Lung (tissue), 12 donors: ENCODE data around the gene NRP2. TPM values are rescaled to one million over a fixed set of nuclear protein-coding genes. Genes with fewer than 3 reads are reported as not detected.

Source experiments
- ATAC-seq: fragments of 200-7000 bp; cut with Tn5 transposase; one replicate; pipeline ENCODE4 v1.9.1; 2020; ENCODE audit warnings: moderate number of reproducible peaks; ENCODE audit not compliant: insufficient read depth, low FRiP score
- DNase-seq, 3 donors: peaks; one replicate each; pipeline ENCODE4 v3.0.0-alpha.2; 2013 to 2017
- H3K27ac ChIP-seq, 2 donors: one replicate each; pipeline ENCODE4 v1.5.1; 2013; ENCODE audit warnings: mild to moderate bottlenecking in 2 of 2, moderate library complexity in 2 of 2, control low read depth in 1 of 2, inconsistent platforms in 1 of 2, low read depth in 1 of 2, low read length in 1 of 2
- H3K27me3 ChIP-seq, 3 donors: one replicate each; pipeline ENCODE4 v1.5.1; 2013; ENCODE audit warnings: low read length in 2 of 3; ENCODE audit not compliant: control insufficient read depth in 3 of 3, insufficient read depth in 3 of 3
- H3K36me3 ChIP-seq, 4 donors: one replicate each; pipeline ENCODE4 v1.5.1; 2013; ENCODE audit warnings: low read length in 4 of 4, mild to moderate bottlenecking in 1 of 4, moderate library complexity in 1 of 4; ENCODE audit not compliant: control insufficient read depth in 4 of 4, insufficient read depth in 4 of 4
- H3K4me1 ChIP-seq, 5 donors: one replicate each; pipeline ENCODE4 v1.5.1; 2013; ENCODE audit warnings: low read length in 5 of 5, mild to moderate bottlenecking in 2 of 5, moderate library complexity in 1 of 5; ENCODE audit not compliant: control insufficient read depth in 5 of 5, insufficient read depth in 5 of 5
- H3K4me3 ChIP-seq: one replicate; pipeline ENCODE4 v1.5.1; 2013; ENCODE audit warnings: mild to moderate bottlenecking, control low read depth, moderate library complexity
- H3K9ac ChIP-seq, 2 donors: one replicate each; pipeline ENCODE4 v1.5.1; 2013; ENCODE audit warnings: low read length in 2 of 2, control low read depth in 1 of 2; ENCODE audit not compliant: insufficient read depth in 1 of 2
- H3K9me3 ChIP-seq, 4 donors: one replicate each; pipeline ENCODE4 v1.5.1; 2013; ENCODE audit warnings: low read length in 3 of 4, mild to moderate bottlenecking in 1 of 4, moderate library complexity in 1 of 4; ENCODE audit not compliant: control insufficient read depth in 4 of 4, insufficient read depth in 3 of 4
- CTCF ChIP-seq: IDR thresholded peaks from 2 replicates; pipeline ENCODE4 v1.5.1; 2012; ENCODE audit warnings: mild to moderate bottlenecking; ENCODE audit errors: control extremely low read depth, extremely low read depth
- WGBS, 2 donors: extraction: QIAGEN DNeasy Blood & Tissue Kit; methylation state at CpG; one replicate each; pipeline ENCODE4 v1.1.7; 2013; 5-methylcytosine and 5-hydroxymethylcytosine counted together
- polyA plus RNA-seq, 2 donors: library from polyadenylated mRNA; stranded (reverse); fragments of 200-250 nt; gene quantifications; one replicate each; pipeline ENCODE4 v1.2.1, GENCODE V29; 2013
- total RNA-seq, 2 donors: library from RNA; depleted of rRNA in 1 of 2; stranded (reverse); fragments of >200 nt in 1 of 2; gene quantifications; one replicate each; pipeline ENCODE4 v1.2.1, GENCODE V29; 2014 to 2021
- donor health status: control.
- donor health status: control.
- donor health status: Bipolar disorder and iron deficiency.
- donor health status: healthy.
- donor health status: DM: yes; HTN: yes; CAD: no.

The NRP2 gene
- total and polyA plus RNA-seq, 4 donors: 20.4 to 125 (median 63.2) TPM

GRCh38 chr2:205732314-205732713, 50.0 kb downstream of the NRP2 start:
- Histone ChIP-seq H3K4me3 (no peak overlapping the region), H3K27me3 (no peaks in the 10 kb centered on the region), H3K4me1 (peaks cover 0 to 42% (median 16%) of the 10 kb centered on the region in 5 donors), H3K36me3 (peaks cover 0 to 36% (median 18%) of the 10 kb centered on the region in 4 donors), H3K9ac (no peak overlapping the region), H3K9me3 (peaks cover 0 to 2% (median 0%) of the 10 kb centered on the region in 4 donors), H3K27ac (no peak overlapping the region)
- 92 to 98% methylated on average over 9 of the region's 9 CpGs for WGBS, 2 donors
- ATAC-seq (no peak), DNase-seq (no peak)
- no peak for TF ChIP-seq CTCF

GRCh38 chr2:205733082-205733481, 50.8 kb downstream of the NRP2 start:
- no peaks in the 10 kb centered on the region for H3K9me3 ChIP-seq
- H3K27ac ChIP-seq: no peak overlapping the region

GRCh38 chr2:205733648-205734047, 51.3 kb downstream of the NRP2 start:
- WGBS, 2 donors: 93 to 95% methylated on average over 14 of the region's 14 CpGs
- H3K27ac ChIP-seq: no peak overlapping the region
- ATAC-seq (no peak), DNase-seq (no peak)
- peaks cover 0 to 54% (median 22%) of the 10 kb centered on the region in 5 donors for H3K4me1 ChIP-seq
- H3K9ac ChIP-seq: no peak overlapping the region
- no peaks in the 10 kb centered on the region for H3K27me3 ChIP-seq
- H3K4me3 ChIP-seq: no peak overlapping the region
- TF ChIP-seq CTCF: no peak
- no peaks in the 10 kb centered on the region for H3K9me3 ChIP-seq
- peaks cover 0 to 34% (median 8%) of the 10 kb centered on the region in 4 donors for H3K36me3 ChIP-seq

More at GRCh38 chr2:205733082-205733481, 50.8 kb downstream of the NRP2 start:
- DNase-seq (no peak), ATAC-seq (no peak)
- Histone ChIP-seq H3K4me3 (no peak overlapping the region), H3K36me3 (peaks cover 0 to 36% (median 11%) of the 10 kb centered on the region in 4 donors), H3K27me3 (no peaks in the 10 kb centered on the region), H3K9ac (no peak overlapping the region), H3K4me1 (peaks cover 0 to 49% (median 22%) of the 10 kb centered on the region in 5 donors)
- 96 to 98% methylated on average over 9 of the region's 9 CpGs for WGBS, 2 donors
- TF ChIP-seq CTCF: no peak

- no peak overlapping the region for H3K9ac ChIP-seq
- peak; percentile 69 to 90 (median 86) for DNase-seq
- WGBS, 2 donors: 65 to 68% methylated on average over 6 of the region's 6 CpGs
- no peak overlapping the region for H3K4me3 ChIP-seq
- no peaks in the 10 kb centered on the region for H3K9me3 ChIP-seq
- H3K27ac ChIP-seq: peak overlapping the region in 1 of 2 donors; percentile 31
- peaks cover 0 to 28% (median 8%) of the 10 kb centered on the region in 4 donors for H3K36me3 ChIP-seq
- H3K4me1 ChIP-seq: peaks cover 0 to 58% (median 24%) of the 10 kb centered on the region in 5 donors
- no peaks in the 10 kb centered on the region for H3K27me3 ChIP-seq
- ATAC-seq: no peak
- no peak for TF ChIP-seq CTCF
Observed at GRCh38 chr2:205734436-205735037, 52.2 kb downstream of the NRP2 start.
